H9 (cell line): ENCODE measurements around the gene FOXO6. TPM values are rescaled to one million over a fixed set of nuclear protein-coding genes. Genes with fewer than 3 reads are reported as not detected.

Experiments
- DNase-seq: peaks from one replicate; pipeline ENCODE4 v3.0.0-alpha.2; 2017
- H2AFZ ChIP-seq: one replicate; pipeline ENCODE4 v1.6.1; 2013; ENCODE audit warnings: mild to moderate bottlenecking, low read length, control low read depth, moderate library complexity
- H2AK5ac ChIP-seq: 2 replicates; pipeline ENCODE4 v1.6.1; 2013; ENCODE audit warnings: low read length, control low read depth, mixed read lengths; ENCODE audit not compliant: insufficient read length
- H2BK120ac ChIP-seq: one replicate; pipeline ENCODE4 v1.6.1; 2013; ENCODE audit warnings: low read depth, mild to moderate bottlenecking, low read length, control low read depth, inconsistent platforms; ENCODE audit not compliant: poor library complexity, severe bottlenecking
- H2BK12ac ChIP-seq: 2 replicates; pipeline ENCODE4 v1.6.1; 2013; ENCODE audit warnings: low read length, control low read depth, mixed read lengths, low read depth; ENCODE audit not compliant: insufficient read length
- H2BK15ac ChIP-seq: 2 replicates; pipeline ENCODE4 v1.6.1; 2013; ENCODE audit warnings: low read depth, low read length, control low read depth
- H2BK20ac ChIP-seq: one replicate; pipeline ENCODE4 v1.6.1; 2013; ENCODE audit warnings: low read depth, mild to moderate bottlenecking, low read length, control low read depth, inconsistent platforms; ENCODE audit not compliant: poor library complexity, severe bottlenecking
- H2BK5ac ChIP-seq: 2 replicates; pipeline ENCODE4 v1.6.1; 2013; ENCODE audit warnings: low read length, control low read depth, mixed read lengths; ENCODE audit not compliant: insufficient read length
- H3K14ac ChIP-seq: 2 replicates; pipeline ENCODE4 v1.6.1; 2013; ENCODE audit warnings: low read length, control low read depth; ENCODE audit not compliant: insufficient read depth
- H3K18ac ChIP-seq: 2 replicates; pipeline ENCODE4 v1.6.1; 2013; ENCODE audit warnings: low read depth, mild to moderate bottlenecking, mixed read lengths, low read length, control low read depth; ENCODE audit not compliant: insufficient read length
- H3K23ac ChIP-seq: 2 replicates; pipeline ENCODE4 v1.6.1; 2013; ENCODE audit warnings: low read length, control low read depth, mixed read lengths, low read depth; ENCODE audit not compliant: insufficient read length
- H3K23me2 ChIP-seq: 2 replicates; pipeline ENCODE4 v1.6.1; 2013; ENCODE audit warnings: low read depth, mild to moderate bottlenecking, mixed read lengths, low read length, control low read depth; ENCODE audit not compliant: insufficient read length, poor library complexity, severe bottlenecking
- H3K27ac ChIP-seq: 2 replicates; pipeline ENCODE4 v1.5.1; 2013; ENCODE audit warnings: low read length, control low read depth, mixed read lengths, low read depth; ENCODE audit not compliant: insufficient read length
- H3K27me3 ChIP-seq: 2 replicates; pipeline ENCODE4 v1.6.1; 2013; ENCODE audit warnings: low read length, control low read depth, inconsistent platforms; ENCODE audit not compliant: insufficient read depth
- H3K4ac ChIP-seq: 2 replicates; pipeline ENCODE4 v1.6.1; 2013; ENCODE audit warnings: low read depth, mild to moderate bottlenecking, control low read depth, inconsistent platforms, low read length, moderate library complexity
- H3K4me1 ChIP-seq: 2 replicates; pipeline ENCODE4 v1.6.1; 2013; ENCODE audit warnings: low read length, control low read depth, inconsistent platforms; ENCODE audit not compliant: insufficient read depth
- H3K4me2 ChIP-seq: 2 replicates; pipeline ENCODE4 v1.6.1; 2013; ENCODE audit warnings: low read length, control low read depth, mixed read lengths; ENCODE audit not compliant: insufficient read length, insufficient read depth
- H3K56ac ChIP-seq: 2 replicates; pipeline ENCODE4 v1.6.1; 2013; ENCODE audit warnings: low read depth, mild to moderate bottlenecking, mixed read lengths, low read length, control low read depth; ENCODE audit not compliant: insufficient read length
- H3K79me1 ChIP-seq: 2 replicates; pipeline ENCODE4 v1.6.1; 2013; ENCODE audit warnings: low read depth, mild to moderate bottlenecking, moderate library complexity, low read length, control low read depth, inconsistent platforms; ENCODE audit not compliant: insufficient read depth, poor library complexity, severe bottlenecking
- H3K79me2 ChIP-seq: 2 replicates; pipeline ENCODE4 v1.6.1; 2013; ENCODE audit warnings: low read length, control low read depth, inconsistent platforms; ENCODE audit not compliant: insufficient read depth
- H3K9ac ChIP-seq: 2 replicates; pipeline ENCODE4 v1.6.1; 2013; ENCODE audit warnings: low read length, control low read depth, mixed read lengths; ENCODE audit not compliant: insufficient read length; ENCODE audit errors: extremely low read depth
- H3K9me3 ChIP-seq: one replicate; pipeline ENCODE4 v1.6.1; 2013; ENCODE audit warnings: low read depth, low read length, inconsistent platforms; ENCODE audit not compliant: control insufficient read depth
- H3T11ph ChIP-seq: one replicate; pipeline ENCODE4 v1.6.1; 2013; ENCODE audit warnings: mild to moderate bottlenecking, low read length, control low read depth, inconsistent platforms
- H4K20me1 ChIP-seq: one replicate; pipeline ENCODE4 v1.6.1; 2013; ENCODE audit not compliant: control insufficient read depth, insufficient read length, insufficient read depth
- H4K5ac ChIP-seq: 2 replicates; pipeline ENCODE4 v1.6.1; 2013; ENCODE audit warnings: low read depth, mild to moderate bottlenecking, mixed read lengths, low read length, control low read depth; ENCODE audit not compliant: insufficient read length
- H4K8ac ChIP-seq: replicated peaks from 2 replicates; pipeline ENCODE4 v1.6.1; 2013; ENCODE audit warnings: low read length, control low read depth, mixed read lengths, low read depth; ENCODE audit not compliant: insufficient read length
- H4K91ac ChIP-seq: 2 replicates; pipeline ENCODE4 v1.6.1; 2013; ENCODE audit warnings: low read depth, mild to moderate bottlenecking, moderate library complexity, mixed read lengths, low read length, control low read depth; ENCODE audit not compliant: insufficient read length
- H3K27ac Mint-ChIP-seq, 3 experiments: 2 replicates in 2 of 3; 3 replicates in 1 of 3; pipeline ENCODE4 v1.8.0; 2020 to 2021; ENCODE audit warnings: mixed read lengths in 3 of 3, mild to moderate bottlenecking in 1 of 3, moderate library complexity in 1 of 3
- H3K27me3 Mint-ChIP-seq: 2 replicates; pipeline ENCODE4 v1.8.0; 2021; ENCODE audit warnings: low read depth, mild to moderate bottlenecking, moderate library complexity, mixed read lengths
- H3K36me3 Mint-ChIP-seq, 3 experiments: 2 replicates in 2 of 3; 3 replicates in 1 of 3; pipeline ENCODE4 v1.8.0; 2020 to 2021; ENCODE audit warnings: low read depth in 3 of 3, mixed read lengths in 3 of 3; ENCODE audit not compliant: insufficient read depth in 1 of 3
- H3K4me1 Mint-ChIP-seq, 2 experiments: 2 replicates each; pipeline ENCODE4 v1.8.0; 2020; ENCODE audit warnings: mixed read lengths in 2 of 2
- H3K4me3 Mint-ChIP-seq, 2 experiments: 2 replicates in 1 of 2; 3 replicates in 1 of 2; pipeline ENCODE4 v1.8.0; 2020 to 2021; ENCODE audit warnings: mild to moderate bottlenecking in 2 of 2, mixed read lengths in 2 of 2, moderate library complexity in 1 of 2
- H3K9me3 Mint-ChIP-seq, 2 experiments: 2 replicates in 1 of 2; 3 replicates in 1 of 2; pipeline ENCODE4 v1.8.0; 2020; ENCODE audit warnings: mild to moderate bottlenecking in 2 of 2, mixed read lengths in 2 of 2, moderate library complexity in 1 of 2
- WGBS: extraction: QIAGEN DNeasy Blood & Tissue Kit; methylation state at CpG from one replicate; pipeline ENCODE4 v1.1.7; 2013; ENCODE audit warnings: missing lambda C conversion rate, low lambda C conversion rate, mixed read lengths; ENCODE audit not compliant: insufficient read length; ENCODE audit errors: extremely low coverage; 5-methylcytosine and 5-hydroxymethylcytosine counted together
- total RNA-seq: library from RNA; stranded (reverse); gene quantifications from 2 replicates; pipeline ENCODE4 v1.2.1, GENCODE V29; 2021
- TF ChIP-seq, protein P1 (sequence below): fragments of 200-600 bp; sonication (generic); conservative IDR thresholded peaks from 3 replicates; pipeline ENCODE4 v1.8.0; 2021; ENCODE audit warnings: antibody characterized with exemption, mild to moderate bottlenecking

Gene FOXO6
- total RNA-seq, 1 experiment from 2014 or later = 0.83 TPM

DNA sequence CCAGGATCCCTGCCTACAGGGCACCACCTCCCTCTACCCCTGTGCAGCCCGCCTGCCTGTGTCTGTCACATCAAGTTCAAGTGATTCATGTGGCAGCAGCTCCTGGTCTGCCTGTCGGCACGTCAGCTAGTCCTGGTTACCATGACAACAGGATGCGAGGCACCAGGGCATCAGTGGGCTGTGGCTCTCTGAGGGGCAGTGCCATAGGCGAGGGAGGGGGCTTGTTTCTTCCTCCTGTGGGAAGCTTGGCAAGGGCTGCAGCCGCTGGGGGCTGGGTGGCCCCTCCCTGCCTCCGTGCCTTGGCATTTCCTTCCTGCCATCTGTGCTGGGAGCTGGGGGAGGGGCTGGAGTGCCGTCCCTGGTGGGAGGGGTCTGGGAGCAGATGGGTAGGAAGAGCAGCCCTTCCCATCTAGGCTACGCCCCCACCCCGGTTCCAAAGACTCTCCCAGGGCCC, 43.1 kb downstream of the FOXO6 start:
- Histone ChIP-seq H2AK5ac (no peak overlapping the region), H4K91ac (no peak overlapping the region), H3K9me3 (no peaks in the 10 kb centered on the region), H3K14ac (no peak overlapping the region), H3K23ac (no peak overlapping the region), H4K20me1 (no peaks in the 10 kb centered on the region), H3K27ac (no peak overlapping the region), H2BK5ac (no peak overlapping the region), H2BK20ac (no peak overlapping the region), H3K4me1 (0 out of 2 replicates have a peak, but pooled peaks cover 4% of the 10 kb centered on the region), H3K79me2 (no peaks in the 10 kb centered on the region), H4K5ac (no peak overlapping the region), H4K8ac (no peak overlapping the region), H2BK15ac (no peak overlapping the region), H3K79me1 (no peaks in the 10 kb centered on the region), H3K18ac (no peak overlapping the region), H3K56ac (no peak overlapping the region), H3K4ac (no peak overlapping the region), H2AFZ (no peak overlapping the region), H3T11ph (no peak overlapping the region), H3K4me2 (peak overlapping the region; percentile 9), H3K23me2 (no peaks in the 10 kb centered on the region), H2BK120ac (no peak overlapping the region), H3K9ac (no peak overlapping the region), H3K27me3 (no peaks in the 10 kb centered on the region), H2BK12ac (no peak overlapping the region)
- no CpG with 5 or more reads among the region's 10 CpGs for WGBS
- TF ChIP-seq, protein P1, sequence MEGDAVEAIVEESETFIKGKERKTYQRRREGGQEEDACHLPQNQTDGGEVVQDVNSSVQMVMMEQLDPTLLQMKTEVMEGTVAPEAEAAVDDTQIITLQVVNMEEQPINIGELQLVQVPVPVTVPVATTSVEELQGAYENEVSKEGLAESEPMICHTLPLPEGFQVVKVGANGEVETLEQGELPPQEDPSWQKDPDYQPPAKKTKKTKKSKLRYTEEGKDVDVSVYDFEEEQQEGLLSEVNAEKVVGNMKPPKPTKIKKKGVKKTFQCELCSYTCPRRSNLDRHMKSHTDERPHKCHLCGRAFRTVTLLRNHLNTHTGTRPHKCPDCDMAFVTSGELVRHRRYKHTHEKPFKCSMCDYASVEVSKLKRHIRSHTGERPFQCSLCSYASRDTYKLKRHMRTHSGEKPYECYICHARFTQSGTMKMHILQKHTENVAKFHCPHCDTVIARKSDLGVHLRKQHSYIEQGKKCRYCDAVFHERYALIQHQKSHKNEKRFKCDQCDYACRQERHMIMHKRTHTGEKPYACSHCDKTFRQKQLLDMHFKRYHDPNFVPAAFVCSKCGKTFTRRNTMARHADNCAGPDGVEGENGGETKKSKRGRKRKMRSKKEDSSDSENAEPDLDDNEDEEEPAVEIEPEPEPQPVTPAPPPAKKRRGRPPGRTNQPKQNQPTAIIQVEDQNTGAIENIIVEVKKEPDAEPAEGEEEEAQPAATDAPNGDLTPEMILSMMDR = no peak
- Mint-ChIP-seq H3K27me3 (peaks cover 48% of the 10 kb centered on the region), H3K4me1 (peaks cover 25 to 46% of the 10 kb centered on the region in 2 experiments), H3K4me3 (peak overlapping the region in 1 of 2 experiments; percentile 33; a peak in 1 of 5 replicates), H3K36me3 (0 out of 7 replicates have a peak, but pooled peaks cover 0 to 4% (median 0%) of the 10 kb centered on the region in 3 experiments), H3K9me3 (peaks cover 2 to 5% of the 10 kb centered on the region in 2 experiments; a peak in 2 of 5 replicates), H3K27ac (no peak overlapping the region)
- peak; percentile 81 for DNase-seq
